Karpas-422 (cell line): ENCODE data around the gene ZBTB8OS. TPM values are rescaled to one million over a fixed set of nuclear protein-coding genes. Genes with fewer than 3 reads are reported as not detected.
"Not testable (repeated sequence)": the region's sequence is repeated elsewhere in the genome, so short reads cannot be mapped to it uniquely, and the experiment has no call there.

Source experiments
- DNase-seq: peaks from one replicate; pipeline ENCODE4 v3.0.0-alpha.2; 2015
- H2AFZ ChIP-seq: fragments of 200-600 bp; sonication (generic); 2 replicates; pipeline ENCODE4 v1.6.1; 2014; ENCODE audit warnings: antibody characterized with exemption, low read length, mixed read lengths
- H3K27ac ChIP-seq: fragments of 200-600 bp; sonication (generic); 2 replicates; pipeline ENCODE4 v1.5.1; 2014; ENCODE audit warnings: mild to moderate bottlenecking, low read length, moderate library complexity
- H3K27me3 ChIP-seq: fragments of 200-600 bp; sonication (generic); 2 replicates; pipeline ENCODE4 v1.6.1; 2014; ENCODE audit warnings: low read length, mixed read lengths
- H3K36me3 ChIP-seq: fragments of 200-600 bp; sonication (generic); 2 replicates; pipeline ENCODE4 v1.6.1; 2014; ENCODE audit warnings: low read length, mixed read lengths; ENCODE audit not compliant: insufficient read depth
- H3K4me1 ChIP-seq: fragments of 200-600 bp; sonication (generic); 2 replicates; pipeline ENCODE4 v1.6.1; 2014; ENCODE audit warnings: mild to moderate bottlenecking, low read length, mixed read lengths
- H3K4me2 ChIP-seq: fragments of 200-600 bp; sonication (generic); 2 replicates; pipeline ENCODE4 v1.6.1; 2014; ENCODE audit warnings: low read length, low read depth, mild to moderate bottlenecking; ENCODE audit not compliant: poor library complexity, severe bottlenecking
- H3K4me3 ChIP-seq: fragments of 200-600 bp; sonication (generic); 2 replicates; pipeline ENCODE4 v1.5.1; 2014; ENCODE audit warnings: mild to moderate bottlenecking, antibody characterized with exemption, low read length, mixed read lengths
- H3K79me2 ChIP-seq: fragments of 200-600 bp; sonication (generic); 2 replicates; pipeline ENCODE4 v1.6.1; 2014; ENCODE audit warnings: mild to moderate bottlenecking, low read length, mixed read lengths
- H3K9ac ChIP-seq: fragments of 200-600 bp; sonication (generic); 2 replicates; pipeline ENCODE4 v1.6.0; 2014; ENCODE audit warnings: low read length
- H3K9me2 ChIP-seq: fragments of 200-600 bp; sonication (generic), shearing (Covaris generic); replicated peaks from 2 replicates; pipeline ENCODE4 v1.6.0; 2014; ENCODE audit warnings: mild to moderate bottlenecking, low read length, moderate library complexity; ENCODE audit not compliant: insufficient read depth
- H3K9me3 ChIP-seq: fragments of 300-700, 200-600 bp; sonication (generic); 2 replicates; pipeline ENCODE4 v1.6.1; 2014; ENCODE audit warnings: low read length, mixed read lengths
- H4K20me1 ChIP-seq: fragments of 200-600 bp; sonication (generic); 2 replicates; pipeline ENCODE4 v1.6.1; 2014; ENCODE audit warnings: mild to moderate bottlenecking, antibody characterized with exemption, low read length, low read depth; ENCODE audit not compliant: insufficient read depth
- total RNA-seq: library from RNA; depleted of rRNA; stranded (reverse); fragments of >200 nt; shearing (Covaris generic); gene quantifications from 2 replicates; pipeline ENCODE4 v1.2.3, GENCODE V29; 2014; ENCODE audit warnings: low replicate concordance; rRNA removed

The ZBTB8OS gene
- total RNA-seq, result 55.1 and 88.3 TPM in 2 replicates

GRCh38 chr1:32650248-32650751 is at the start of gene ZBTB8OS:
ZBTB8OS (minus strand) TSS chr1:32650550; CDS start chr1:32650529, 21 bp downstream.
- H2AFZ ChIP-seq, result no peak within 1 kb of the TSS

DNA sequence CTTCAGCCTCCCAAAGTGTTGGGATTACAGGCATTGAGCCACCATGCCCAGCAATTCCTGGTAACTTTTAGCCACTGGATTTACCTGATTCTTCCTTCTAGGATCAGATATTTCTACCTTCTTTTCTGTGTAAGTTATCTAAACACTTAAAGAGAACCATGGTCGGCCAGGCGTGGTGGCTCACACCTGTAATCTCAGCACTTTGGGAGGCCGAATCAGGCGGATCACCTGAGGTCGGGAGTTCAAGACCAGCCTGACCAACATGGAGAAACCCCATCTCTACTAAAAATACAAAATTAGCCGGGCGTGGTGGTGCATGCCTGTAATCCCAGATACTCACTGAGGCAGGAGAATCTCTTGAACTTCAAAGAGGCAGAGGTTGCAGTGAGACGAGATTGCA is 46.6 kb upstream of the ZBTB8OS start:
- not testable (repeated sequence) for H4K20me1 ChIP-seq, H3K36me3 ChIP-seq, H3K27ac ChIP-seq, H3K9me3 ChIP-seq, H3K4me2 ChIP-seq, H3K9me2 ChIP-seq, H3K4me1 ChIP-seq, DNase-seq, H3K27me3 ChIP-seq, H2AFZ ChIP-seq, H3K9ac ChIP-seq, H3K4me3 ChIP-seq, H3K79me2 ChIP-seq

More at GRCh38 chr1:32650248-32650751, at the start of gene ZBTB8OS:
- peak within 1 kb of the TSS; percentile 98 for H3K4me2 ChIP-seq
- no peaks in the 10 kb centered on the region for H3K9me2 ChIP-seq
- H3K27ac ChIP-seq, result peak within 1 kb of the TSS; percentile 100
- peak within 1 kb of the TSS; percentile 97 for H3K4me3 ChIP-seq
- H3K9me3 ChIP-seq, result no peaks in the 10 kb centered on the region
- peak within 1 kb of the TSS; percentile 99 for H3K9ac ChIP-seq
- H3K27me3 ChIP-seq, result no peaks in the 10 kb centered on the region
- DNase-seq, result peak; percentile 98
- peaks cover 13% of the 10 kb centered on the region for H4K20me1 ChIP-seq
- H3K4me1 ChIP-seq, result peaks cover 60% of the 10 kb centered on the region
- peaks cover 75% of the 10 kb centered on the region for H3K79me2 ChIP-seq
- H3K36me3 ChIP-seq, result peaks cover 35% of the 10 kb centered on the region

GRCh38 chr1:32696041-32696440 is 45.7 kb upstream of the ZBTB8OS start:
- Histone ChIP-seq H3K4me1 (no peaks in the 10 kb centered on the region), H3K27me3 (no peaks in the 10 kb centered on the region), H3K4me2 (no peak overlapping the region), H2AFZ (no peak overlapping the region), H3K9me3 (no peaks in the 10 kb centered on the region), H3K36me3 (no peaks in the 10 kb centered on the region), H4K20me1 (no peaks in the 10 kb centered on the region), H3K9ac (no peak overlapping the region), H3K9me2 (no peaks in the 10 kb centered on the region), H3K4me3 (no peak overlapping the region), H3K79me2 (no peaks in the 10 kb centered on the region), H3K27ac (no peak overlapping the region)
- no peak for DNase-seq

- no peaks in the 10 kb centered on the region for H3K9me3 ChIP-seq
- H4K20me1 ChIP-seq, result no peaks in the 10 kb centered on the region
- H3K79me2 ChIP-seq, result no peaks in the 10 kb centered on the region
- no peak overlapping the region for H3K4me2 ChIP-seq
- H3K36me3 ChIP-seq, result no peaks in the 10 kb centered on the region
- H3K4me3 ChIP-seq, result no peak overlapping the region
- H3K27me3 ChIP-seq, result no peaks in the 10 kb centered on the region
- no peak overlapping the region for H3K27ac ChIP-seq
- H3K4me1 ChIP-seq, result no peaks in the 10 kb centered on the region
- H2AFZ ChIP-seq, result no peak overlapping the region
- DNase-seq, result no peak
- H3K9ac ChIP-seq, result no peak overlapping the region
- H3K9me2 ChIP-seq, result no peaks in the 10 kb centered on the region
Measured at GRCh38 chr1:32695098-32695904, 45.0 kb upstream of the ZBTB8OS start.

DNA sequence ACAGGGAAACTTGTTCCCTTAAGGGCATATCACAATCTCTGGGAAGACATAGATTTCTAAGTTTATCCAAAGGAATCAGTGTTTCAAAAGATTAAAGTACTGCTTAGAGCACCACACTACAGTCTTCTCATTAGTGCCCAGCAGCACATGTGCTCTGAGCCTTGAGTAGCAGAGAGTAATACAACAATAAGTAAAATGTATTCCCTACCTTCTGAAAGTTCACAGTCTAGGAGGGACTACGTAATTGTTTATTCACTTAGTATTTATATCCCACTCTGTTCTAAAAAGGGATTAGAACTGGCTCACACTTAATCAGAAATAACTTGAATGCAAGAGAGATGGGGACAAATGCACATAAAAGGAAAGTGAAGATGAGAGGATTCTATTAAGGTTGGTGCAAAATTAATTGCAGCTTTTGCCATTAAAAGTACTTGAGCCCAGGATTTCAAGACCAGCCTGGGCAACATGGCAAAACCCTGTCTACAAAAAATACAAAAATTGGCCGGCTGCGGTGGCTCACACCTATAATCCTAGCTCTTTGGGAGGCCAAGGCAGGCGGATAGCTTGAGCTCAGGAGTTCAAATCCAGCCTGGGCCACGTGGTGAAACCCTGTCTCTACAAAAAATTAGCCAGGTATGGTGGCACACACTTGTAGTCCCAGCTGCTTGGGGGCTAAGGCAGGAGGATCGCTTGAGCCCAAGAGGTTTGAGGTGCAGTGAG is 43.3 kb upstream of the ZBTB8OS start:
- no peak overlapping the region for H3K4me2 ChIP-seq
- no peaks in the 10 kb centered on the region for H3K36me3 ChIP-seq
- no peaks in the 10 kb centered on the region for H3K27me3 ChIP-seq
- no peak overlapping the region for H3K27ac ChIP-seq
- no peaks in the 10 kb centered on the region for H4K20me1 ChIP-seq
- H3K4me1 ChIP-seq, result no peaks in the 10 kb centered on the region
- no peaks in the 10 kb centered on the region for H3K9me2 ChIP-seq
- no peaks in the 10 kb centered on the region for H3K79me2 ChIP-seq
- no peak overlapping the region for H3K4me3 ChIP-seq
- H3K9me3 ChIP-seq, result no peaks in the 10 kb centered on the region
- H2AFZ ChIP-seq, result no peak overlapping the region
- H3K9ac ChIP-seq, result no peak overlapping the region
- no peak for DNase-seq

DNA sequence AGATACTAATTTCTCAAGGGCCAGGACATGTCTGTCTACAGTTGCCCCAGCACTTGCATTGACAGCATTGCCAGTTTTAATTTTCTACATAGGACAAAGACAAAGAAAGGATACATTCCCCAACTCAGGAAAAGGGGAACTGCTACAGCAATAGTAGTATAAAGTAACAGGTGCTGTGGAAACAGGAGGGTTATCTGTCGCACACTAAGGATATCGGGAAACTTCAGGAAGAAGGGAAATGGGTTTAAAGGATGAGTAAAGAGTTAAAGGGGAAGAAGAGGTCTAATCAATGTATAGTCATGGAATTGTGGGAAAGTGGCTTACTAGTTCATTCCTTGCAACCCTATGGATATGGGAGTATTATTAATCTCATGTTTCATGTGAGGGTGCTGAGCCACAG is 36.0 kb upstream of the ZBTB8OS start:
- Histone ChIP-seq H3K27ac (no peak overlapping the region), H3K27me3 (no peaks in the 10 kb centered on the region), H3K36me3 (peaks cover 17% of the 10 kb centered on the region), H3K4me2 (no peak overlapping the region), H3K9me2 (no peaks in the 10 kb centered on the region), H2AFZ (no peak overlapping the region), H3K4me3 (no peak overlapping the region), H3K9me3 (no peaks in the 10 kb centered on the region), H3K4me1 (no peaks in the 10 kb centered on the region), H4K20me1 (no peaks in the 10 kb centered on the region), H3K79me2 (no peaks in the 10 kb centered on the region), H3K9ac (no peak overlapping the region)
- DNase-seq, result no peak

DNA sequence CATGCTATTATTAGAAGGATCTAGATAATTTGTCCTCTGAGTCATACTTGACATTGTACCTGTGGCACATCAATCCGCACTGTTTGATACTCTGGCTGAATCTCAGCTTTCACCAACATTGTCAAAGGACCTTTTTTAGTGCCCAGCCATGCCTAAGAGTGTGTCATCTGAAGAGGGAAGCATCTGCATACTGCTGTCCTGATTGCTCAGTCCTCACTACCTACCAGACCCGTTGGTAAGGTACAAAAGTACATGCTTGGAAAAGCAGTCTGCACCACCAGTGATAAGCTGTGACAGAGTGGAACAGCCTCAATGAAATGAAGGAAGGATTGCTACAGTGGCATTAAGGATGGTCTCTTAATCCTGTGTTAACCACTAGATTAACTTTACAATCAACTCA is 35.1 kb upstream of the ZBTB8OS start:
- peaks cover 26% of the 10 kb centered on the region for H3K36me3 ChIP-seq

DNA sequence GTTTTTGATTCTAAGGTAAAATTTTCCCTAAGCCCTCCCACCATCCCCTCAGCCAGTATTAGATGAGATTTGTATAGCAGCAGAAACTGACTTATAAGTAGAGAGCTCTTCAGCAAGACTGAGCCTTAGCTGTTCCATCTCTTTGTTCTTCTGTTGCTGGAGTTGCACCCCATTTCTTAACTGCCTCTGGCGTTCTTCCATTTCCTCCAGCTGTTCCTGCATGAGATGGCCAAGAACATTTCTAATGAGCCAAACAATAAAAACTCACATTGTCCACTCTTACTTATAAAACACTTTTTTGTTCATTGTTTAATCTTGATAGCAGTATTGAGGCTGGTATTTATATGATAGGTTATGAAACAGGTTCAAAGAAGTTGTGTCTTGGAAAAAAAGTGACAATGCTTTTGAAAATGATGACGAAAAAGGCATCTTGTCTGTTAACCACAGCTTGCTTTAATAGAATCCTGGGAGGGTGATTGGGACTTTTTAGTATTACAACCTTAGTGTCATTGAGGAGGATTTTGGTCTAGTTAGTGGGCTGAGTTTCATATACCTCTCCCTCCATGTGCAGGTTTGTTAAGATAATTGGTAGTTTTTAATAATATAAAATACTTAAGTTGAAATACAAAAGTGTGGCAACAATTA is 33.9 kb upstream of the ZBTB8OS start:
- no peak overlapping the region for H3K4me3 ChIP-seq
- no peak overlapping the region for H3K4me2 ChIP-seq
- H3K9me2 ChIP-seq, result no peaks in the 10 kb centered on the region
- H3K9ac ChIP-seq, result no peak overlapping the region
- H3K27ac ChIP-seq, result no peak overlapping the region
- peaks cover 28% of the 10 kb centered on the region for H3K36me3 ChIP-seq
- no peak overlapping the region for H2AFZ ChIP-seq
- no peaks in the 10 kb centered on the region for H3K9me3 ChIP-seq
- H3K27me3 ChIP-seq, result no peaks in the 10 kb centered on the region
- H3K79me2 ChIP-seq, result no peaks in the 10 kb centered on the region
- no peaks in the 10 kb centered on the region for H3K4me1 ChIP-seq
- no peak for DNase-seq
- no peaks in the 10 kb centered on the region for H4K20me1 ChIP-seq

More for the DNA sequence above, 35.1 kb upstream of the ZBTB8OS start:
- H4K20me1 ChIP-seq, result no peaks in the 10 kb centered on the region
- no peak overlapping the region for H3K4me2 ChIP-seq
- DNase-seq, result no peak
- no peaks in the 10 kb centered on the region for H3K9me3 ChIP-seq
- H3K79me2 ChIP-seq, result no peaks in the 10 kb centered on the region
- H2AFZ ChIP-seq, result no peak overlapping the region
- H3K9me2 ChIP-seq, result no peaks in the 10 kb centered on the region
- H3K27me3 ChIP-seq, result no peaks in the 10 kb centered on the region
- no peak overlapping the region for H3K4me3 ChIP-seq
- H3K27ac ChIP-seq, result no peak overlapping the region
- H3K9ac ChIP-seq, result no peak overlapping the region
- H3K4me1 ChIP-seq, result no peaks in the 10 kb centered on the region
